CD4-positive, alpha-beta T cell treated with Interleukin-17A for 1 hour (primary cell): Measurements from ENCODE around the gene JUP.

Experiments
- DNase-seq: peaks from one replicate; pipeline ENCODE4 v3.0.0-alpha.2; 2020

Gene JUP

GRCh38 chr17:41748275-41748674 is 38.2 kb downstream of the JUP start:
- DNase-seq, result no peak

- DNase-seq, result no peak
Measured at GRCh38 chr17:41741709-41742108, 44.8 kb downstream of the JUP start.

GRCh38 chr17:41740506-41740905 is 46.0 kb downstream of the JUP start:
- no peak for DNase-seq

- DNase-seq, result no peak
Measured at GRCh38 chr17:41739661-41740352, 46.7 kb downstream of the JUP start.

GRCh38 chr17:41738801-41739112 is 47.8 kb downstream of the JUP start:
- DNase-seq, result no peak

GRCh38 chr17:41738077-41738800 is 48.3 kb downstream of the JUP start:
- peak; percentile 80 for DNase-seq

- no peak for DNase-seq
Measured at GRCh38 chr17:41737680-41738023, 48.9 kb downstream of the JUP start.

GRCh38 chr17:41736983-41737679 is 49.4 kb downstream of the JUP start:
- DNase-seq, result peak; percentile 23

- no peak for DNase-seq
Measured at GRCh38 chr17:41735744-41736143, 50.8 kb downstream of the JUP start.

- DNase-seq, result no peak
Measured at GRCh38 chr17:41734949-41735313, 51.6 kb downstream of the JUP start.

GRCh38 chr17:41734139-41734948 is 52.2 kb downstream of the JUP start, which contains the start of gene HAP1:
HAP1 (minus strand) TSS chr17:41734643; CDS start chr17:41734634, 9 bp downstream.
- DNase-seq, result peak; percentile 11

- DNase-seq, result no peak
Measured at GRCh38 chr17:41733348-41734138, 53.0 kb downstream of the JUP start.

GRCh38 chr17:41731836-41732235 is 54.7 kb downstream of the JUP start:
- DNase-seq, result no peak

- no peak for DNase-seq
Measured at GRCh38 chr17:41730479-41730878, 56.0 kb downstream of the JUP start.

GRCh38 chr17:41728056-41728455 is 58.5 kb downstream of the JUP start:
- DNase-seq, result no peak

- DNase-seq, result no peak
Measured at GRCh38 chr17:41725134-41725533, 61.4 kb downstream of the JUP start.

GRCh38 chr17:41724476-41725050 is 61.9 kb downstream of the JUP start:
- DNase-seq, result no peak

GRCh38 chr17:41723801-41724475 is 62.6 kb downstream of the JUP start:
- no peak for DNase-seq

- DNase-seq, result no peak
Measured at GRCh38 chr17:41722231-41722630, 64.3 kb downstream of the JUP start.

GRCh38 chr17:41718287-41718645 is 68.2 kb downstream of the JUP start:
- no peak for DNase-seq

GRCh38 chr17:41717408-41718286 is 68.9 kb downstream of the JUP start:
- DNase-seq, result no peak
